ENCODE measurements around the gene OVCH1.

- TF ChIP-seq CTCF (IDR thresholded peaks at IDR 0.05; ENCODE audit: low read depth, low read length) (no peak), EZH2phosphoT487 (IDR thresholded peaks at IDR 0.05; ENCODE audit: low read depth) (no peak)
Observed at GRCh38 chr12:29380536-29381523, 116.7 kb downstream of the OVCH1 start, which contains the start of gene ERGIC2.
